HG02981 (cell line): ENCODE measurements around the gene TNFAIP2.

Experiments
- ATAC-seq: cut with Tn5 transposase; IDR thresholded peaks from one replicate; pipeline ENCODE4 v1.9.1; 2021; ENCODE audit warnings: mild to moderate bottlenecking, moderate library complexity; ENCODE audit not compliant: unreplicated experiment

The TNFAIP2 gene

GRCh38 chr14:103121121-103121845 is 2.0 kb upstream of the TNFAIP2 start:
- ATAC-seq = no peak

- no peak for ATAC-seq
Observed at GRCh38 chr14:103121846-103122584, 1.2 kb upstream of the TNFAIP2 start.

DNA sequence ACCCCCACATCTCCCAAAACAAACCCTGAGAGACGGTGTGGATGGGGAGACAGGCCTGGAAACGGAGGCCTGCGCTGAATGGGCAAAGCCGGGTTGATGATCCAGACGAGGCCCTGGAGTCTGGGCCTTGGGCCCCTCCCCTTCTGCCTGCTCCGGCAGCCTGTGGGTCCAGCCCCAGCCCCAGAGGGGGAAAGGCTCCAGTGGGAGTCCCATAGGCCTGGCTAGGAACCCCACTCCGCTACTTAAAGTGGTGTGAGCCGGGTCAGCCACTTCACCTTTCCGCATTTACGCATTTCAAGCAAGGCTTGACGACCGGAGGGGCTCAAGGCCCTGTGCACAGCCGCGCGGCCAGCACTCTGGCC is 695 bp upstream of the TNFAIP2 start:
- ATAC-seq = no peak

DNA sequence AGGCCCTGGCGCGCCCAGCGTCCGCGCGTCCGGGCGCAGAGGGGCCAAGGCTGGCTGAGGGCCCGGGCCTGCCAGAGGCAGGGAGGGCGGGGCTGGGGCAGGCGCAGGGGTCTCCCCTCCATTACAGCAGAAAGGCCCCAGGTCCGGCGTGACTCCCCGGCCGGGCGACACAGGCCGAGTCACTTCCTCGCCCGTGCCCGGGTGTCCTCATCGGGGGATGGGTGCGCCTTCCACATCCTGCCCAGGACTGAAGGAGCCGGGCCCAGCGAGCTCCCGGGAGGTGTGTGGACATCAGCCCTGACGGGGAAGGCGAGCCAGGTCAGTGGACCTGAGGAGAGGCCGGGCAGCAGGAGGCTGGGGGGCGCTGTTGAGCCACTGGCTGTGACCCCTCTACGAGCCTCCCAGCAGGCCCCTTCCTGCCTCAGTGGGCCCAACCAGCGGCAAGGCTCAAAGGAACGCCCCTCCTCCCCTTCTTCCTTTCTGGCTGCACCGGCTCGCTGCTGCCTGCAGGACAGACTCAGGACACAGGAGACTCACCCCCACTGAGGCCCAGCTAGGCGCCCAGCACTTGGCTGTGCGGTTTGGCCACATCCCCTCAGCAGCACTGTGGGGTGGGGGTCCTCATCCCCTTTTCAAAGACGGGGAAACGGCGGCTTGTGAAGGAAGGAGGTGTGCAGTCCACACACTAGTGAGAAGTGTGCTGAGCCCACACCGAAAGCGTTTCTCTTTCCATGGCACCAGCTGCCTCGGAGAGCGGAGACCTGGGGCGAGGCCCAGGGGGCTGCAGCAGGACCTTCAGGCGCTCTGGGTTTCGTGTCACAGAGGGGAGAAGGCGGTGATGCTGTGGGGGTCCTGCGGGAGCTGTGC is 606 bp downstream of the TNFAIP2 start:
- ATAC-seq = no peak

DNA sequence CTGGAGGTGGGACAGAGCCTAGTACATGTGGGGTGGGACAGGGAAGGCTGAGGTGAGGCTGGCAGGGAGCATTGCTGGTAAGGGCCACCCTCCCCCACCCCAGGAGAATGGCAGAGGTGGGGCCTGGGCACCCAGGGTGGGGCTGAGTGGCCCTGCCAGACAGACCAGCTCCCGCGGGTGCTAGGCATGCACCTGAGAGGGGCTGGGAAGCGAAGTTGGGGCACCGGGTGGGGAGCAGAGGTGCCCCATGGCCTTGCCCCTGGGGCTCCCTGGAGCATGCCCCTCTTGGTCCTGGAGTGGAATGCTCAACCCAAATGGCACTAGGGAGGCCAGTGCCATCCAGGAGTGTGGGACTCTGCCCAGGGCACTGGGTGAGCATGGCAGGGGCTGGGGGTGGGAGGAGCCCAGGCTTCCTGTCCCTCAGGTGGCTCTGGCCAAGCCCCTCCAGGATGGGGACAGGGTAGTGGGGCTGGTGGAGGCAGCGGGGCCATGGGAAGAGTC is 1.3 kb downstream of the TNFAIP2 start:
- ATAC-seq = no peak

DNA sequence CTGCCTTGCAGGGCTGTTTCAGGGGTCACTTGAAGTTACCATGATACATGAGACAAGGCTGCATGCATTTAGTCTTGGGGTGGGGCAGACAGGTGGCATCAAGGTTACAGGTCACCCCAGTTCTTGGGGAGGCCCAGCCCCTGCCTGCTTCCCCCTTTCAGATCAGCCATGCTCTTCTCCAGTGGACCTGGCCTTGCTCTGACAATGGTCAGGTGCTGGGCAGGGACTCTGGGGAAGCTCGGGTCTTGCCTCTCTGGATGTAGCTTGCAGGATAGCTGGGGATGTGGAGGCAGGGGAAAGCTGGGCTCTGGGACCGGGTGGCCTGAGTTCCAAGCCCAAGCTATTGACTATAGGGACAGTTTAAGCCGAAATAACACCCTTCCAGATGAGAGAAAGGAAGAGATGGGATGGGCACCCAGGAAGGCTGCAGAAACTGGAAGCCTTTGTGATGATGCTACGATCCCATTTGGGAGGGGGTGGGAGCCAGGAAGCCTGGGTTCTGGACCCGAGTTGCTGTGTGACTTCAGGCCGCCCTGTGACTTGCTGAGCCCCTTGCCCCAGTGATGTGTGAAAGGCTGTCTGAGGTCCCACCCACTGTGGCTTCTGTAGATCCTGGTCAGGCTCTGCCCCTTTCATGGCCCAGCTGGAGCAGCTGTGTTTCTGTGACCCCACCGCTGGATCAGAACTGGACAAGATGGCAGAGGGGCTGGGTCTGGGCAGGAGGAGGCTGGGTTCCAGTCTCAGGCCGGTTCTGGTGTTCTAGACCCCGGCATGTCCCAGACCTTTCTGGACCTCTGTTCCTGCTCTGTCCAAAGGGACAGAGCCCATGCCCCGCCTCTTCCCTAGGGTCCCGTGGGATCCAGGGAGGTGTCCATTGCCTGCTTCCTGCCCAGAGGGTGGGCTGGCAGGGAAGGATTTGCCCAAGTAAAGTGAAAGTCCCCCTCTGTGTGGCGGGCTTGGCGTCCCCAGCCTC is 2.1 kb downstream of the TNFAIP2 start:
- ATAC-seq = no peak

DNA sequence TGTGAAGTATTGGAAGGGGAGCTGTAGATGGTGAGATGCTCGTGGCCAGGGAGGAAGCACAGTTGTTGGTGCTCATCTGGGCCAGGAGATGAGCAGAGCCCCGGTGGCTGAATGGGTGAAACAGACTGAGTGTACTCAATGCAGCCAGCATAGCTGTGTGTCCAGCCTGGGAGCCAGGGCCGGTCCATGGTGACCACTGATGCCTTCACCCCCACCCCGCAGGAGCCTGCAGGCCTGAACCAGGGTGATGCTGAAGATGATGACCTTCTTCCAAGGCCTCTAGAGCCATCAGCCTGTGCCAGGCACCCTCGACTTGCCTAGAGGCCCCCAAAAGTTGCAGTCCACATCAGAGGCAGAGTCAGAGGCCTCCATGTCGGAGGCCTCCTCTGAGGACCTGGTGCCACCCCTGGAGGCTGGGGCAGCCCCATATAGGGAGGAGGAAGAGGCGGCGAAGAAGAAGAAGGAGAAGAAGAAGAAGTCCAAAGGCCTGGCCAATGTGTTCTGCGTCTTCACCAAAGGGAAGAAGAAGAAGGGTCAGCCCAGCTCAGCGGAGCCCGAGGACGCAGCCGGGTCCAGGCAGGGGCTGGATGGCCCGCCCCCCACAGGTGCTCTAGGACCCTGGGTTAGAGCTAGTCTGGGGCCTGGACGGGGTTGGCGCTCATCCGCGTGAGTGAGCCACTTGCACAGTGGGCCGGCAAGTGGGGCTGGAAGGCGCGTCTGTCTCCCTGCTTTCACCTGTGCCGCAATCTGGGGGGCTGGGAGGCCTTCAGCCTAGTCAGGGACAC is 3.0 kb downstream of the TNFAIP2 start:
- ATAC-seq = no peak

DNA sequence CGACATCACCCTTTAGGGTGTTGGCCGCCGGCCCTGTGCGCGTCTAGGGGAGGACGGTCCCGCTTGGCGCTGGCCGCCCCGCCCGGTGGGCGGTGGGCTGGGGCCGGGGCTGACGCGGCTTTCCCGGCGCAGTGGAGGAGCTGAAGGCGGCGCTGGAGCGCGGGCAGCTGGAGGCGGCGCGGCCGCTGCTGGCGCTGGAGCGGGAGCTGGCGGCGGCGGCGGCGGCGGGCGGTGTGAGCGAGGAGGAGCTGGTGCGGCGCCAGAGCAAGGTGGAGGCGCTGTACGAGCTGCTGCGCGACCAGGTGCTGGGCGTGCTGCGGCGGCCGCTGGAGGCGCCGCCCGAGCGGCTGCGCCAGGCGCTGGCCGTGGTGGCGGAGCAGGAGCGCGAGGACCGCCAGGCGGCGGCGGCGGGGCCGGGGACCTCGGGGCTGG is 3.6 kb downstream of the TNFAIP2 start:
- ATAC-seq = no peak

GRCh38 chr14:103127356-103127755 is 4.1 kb downstream of the TNFAIP2 start:
- no peak for ATAC-seq

DNA sequence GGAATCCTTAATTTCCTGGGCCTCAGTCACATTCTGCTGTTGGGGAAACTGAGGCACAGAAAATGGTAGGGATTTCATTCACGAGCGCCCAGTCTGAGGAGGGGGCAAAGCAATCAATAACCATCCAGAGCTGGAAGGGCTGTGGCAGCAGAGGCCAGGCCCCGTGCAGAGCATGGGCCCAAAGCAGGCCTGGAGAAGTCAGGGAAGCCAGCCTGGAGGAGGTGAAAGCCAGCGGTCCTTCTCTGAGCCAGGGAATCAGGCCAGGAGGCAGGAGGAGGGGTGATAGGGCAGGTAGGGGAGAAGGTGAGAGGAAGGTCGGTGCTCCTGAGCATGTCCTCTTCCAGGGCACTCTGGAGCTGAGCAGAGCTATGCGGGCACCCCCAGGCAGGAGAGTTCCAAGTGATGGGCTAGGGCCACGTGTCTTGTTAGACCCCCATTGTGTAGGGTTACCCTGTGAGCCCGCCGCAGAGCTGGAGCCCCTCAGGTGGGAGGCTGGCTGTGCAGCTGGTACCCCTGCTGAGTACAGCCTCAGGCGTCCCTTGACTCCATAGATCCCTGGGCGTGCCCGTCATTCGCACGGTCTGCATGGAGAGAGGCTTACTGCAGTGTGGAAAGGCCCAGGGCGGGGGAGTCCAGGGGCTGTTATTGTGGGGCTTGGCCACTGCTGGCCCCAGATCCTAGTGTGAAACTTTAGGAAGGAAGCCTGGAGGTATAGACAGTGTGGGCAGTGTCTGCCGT is 4.8 kb downstream of the TNFAIP2 start:
- no peak for ATAC-seq

DNA sequence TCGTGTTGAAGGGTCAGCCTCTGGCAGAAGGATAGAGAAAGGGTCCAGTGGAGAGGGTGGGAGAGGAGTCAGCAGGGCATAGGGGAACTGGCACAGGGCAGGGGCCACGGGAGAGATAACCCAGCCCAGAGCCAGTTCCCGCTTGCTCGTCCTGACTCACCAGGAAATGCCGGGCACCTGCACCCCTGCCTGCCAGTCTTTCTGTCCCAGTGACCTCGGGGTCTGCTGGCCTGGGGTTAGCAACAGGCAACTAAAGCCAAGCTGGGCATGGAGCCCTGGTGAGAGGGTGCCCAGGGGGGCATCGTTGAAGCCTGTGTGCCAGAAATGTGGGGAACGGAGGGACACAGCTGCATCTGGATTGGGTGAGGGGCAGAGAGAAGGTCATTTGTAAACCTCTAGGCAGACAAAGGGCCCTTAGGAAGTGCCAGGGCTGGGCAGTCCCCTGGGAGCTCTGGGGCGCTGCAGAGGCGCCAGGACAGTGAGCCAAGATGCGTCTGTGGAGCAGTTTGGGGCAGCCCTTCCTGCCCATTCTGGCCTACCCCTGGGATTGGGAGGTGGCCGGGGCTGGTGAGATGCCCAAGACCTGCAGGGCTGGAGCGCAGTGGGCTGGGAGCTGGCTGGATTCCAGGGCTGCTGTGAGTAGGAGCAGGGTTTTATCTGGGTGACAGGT is 5.5 kb downstream of the TNFAIP2 start:
- no peak for ATAC-seq

- no peak for ATAC-seq
Observed at GRCh38 chr14:103129301-103130016, 6.2 kb downstream of the TNFAIP2 start.

DNA sequence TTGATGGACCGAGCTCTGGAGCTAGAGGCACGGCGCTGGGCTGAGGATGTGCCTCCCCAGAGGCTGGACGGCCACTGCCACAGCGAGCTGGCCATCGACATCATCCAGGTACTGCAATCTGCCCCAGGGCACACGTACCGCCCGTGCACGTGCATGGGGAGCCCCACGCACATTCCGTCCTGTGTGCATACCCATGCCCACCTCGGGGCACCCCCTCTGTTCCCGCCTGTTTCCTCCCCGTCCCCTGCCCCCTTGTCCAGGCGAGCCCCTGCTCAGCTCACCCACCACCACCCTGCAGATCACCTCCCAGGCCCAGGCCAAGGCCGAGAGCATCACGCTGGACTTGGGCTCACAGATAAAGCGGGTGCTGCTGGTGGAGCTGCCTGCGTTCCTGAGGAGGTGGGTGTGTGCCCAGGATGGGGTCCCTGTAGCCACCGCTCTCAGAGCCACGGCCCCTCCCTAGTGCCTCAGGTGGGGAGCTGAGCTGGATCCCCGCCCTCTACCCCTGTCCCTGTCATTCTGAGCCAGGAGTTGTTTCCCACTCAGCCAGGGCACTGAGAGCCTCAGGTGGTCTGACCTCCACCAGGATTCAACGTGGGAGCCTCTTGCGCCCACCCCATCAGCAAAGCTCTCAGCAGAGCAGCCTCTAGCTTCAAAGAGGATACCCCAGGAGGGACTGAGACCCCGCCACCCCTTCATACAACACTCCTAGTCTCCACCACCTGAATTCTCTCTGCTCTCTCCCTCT is 6.9 kb downstream of the TNFAIP2 start:
- ATAC-seq = no peak

DNA sequence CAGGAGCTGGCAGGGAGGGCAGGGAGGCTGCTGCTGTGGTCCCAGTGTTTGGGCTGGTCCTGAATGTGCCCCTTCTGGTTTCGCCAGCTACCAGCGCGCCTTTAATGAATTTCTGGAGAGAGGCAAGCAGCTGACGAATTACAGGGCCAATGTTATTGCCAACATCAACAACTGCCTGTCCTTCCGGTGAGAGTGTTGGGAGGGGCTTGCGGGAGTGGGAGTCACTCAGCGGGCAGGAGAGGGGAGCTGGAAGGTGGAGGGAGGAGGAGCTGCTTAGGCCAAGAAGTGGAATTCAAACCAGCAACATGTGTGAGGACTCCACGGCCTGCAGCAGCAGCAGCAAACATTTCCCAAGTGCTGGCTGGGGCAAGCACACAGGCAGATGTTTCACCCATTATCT is 7.7 kb downstream of the TNFAIP2 start:
- ATAC-seq = no peak

- no peak for ATAC-seq
Observed at GRCh38 chr14:103131580-103131979, 8.3 kb downstream of the TNFAIP2 start.

GRCh38 chr14:103132381-103133209 is 9.3 kb downstream of the TNFAIP2 start:
- ATAC-seq = no peak
